ENCODE data around the gene PDE4D.
"Not testable (repeated sequence)": the region's sequence is repeated elsewhere in the genome, so short reads cannot be mapped to it uniquely, and the experiment has no call there.

Gene PDE4D

DNA sequence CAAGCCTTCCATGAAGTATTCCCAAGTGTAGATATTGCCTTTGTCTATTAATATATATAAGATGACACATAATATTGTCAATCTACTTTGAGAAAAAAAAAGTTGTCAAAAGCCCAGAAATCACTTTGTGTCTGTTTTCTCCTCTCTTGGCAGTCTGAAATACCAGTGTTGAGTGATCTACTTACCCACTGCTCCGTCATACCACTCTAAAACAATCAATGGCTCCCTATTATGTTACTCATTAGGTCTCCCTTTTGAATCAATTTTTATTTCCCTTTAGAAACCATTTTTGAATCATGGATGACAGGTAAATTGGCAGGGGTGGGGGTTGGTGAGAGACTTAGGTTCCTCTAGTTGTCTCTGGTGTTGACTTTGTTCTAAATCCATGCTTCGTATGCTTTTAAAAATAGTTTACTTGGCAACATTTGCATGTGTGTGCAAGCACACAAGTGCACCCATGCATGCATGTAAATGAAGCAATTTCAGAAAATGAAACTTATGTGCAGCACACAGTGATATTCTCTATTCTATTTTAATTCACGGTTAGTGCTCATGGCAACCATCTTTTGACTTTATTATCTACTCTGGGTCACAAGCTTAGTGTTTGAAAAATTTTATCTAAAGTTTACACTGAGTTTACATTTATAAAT, 931.8 kb downstream of the PDE4D start:
- DNase-seq (ENCODE audit: low read depth), result no peak
- TF ChIP-seq, protein P1, sequence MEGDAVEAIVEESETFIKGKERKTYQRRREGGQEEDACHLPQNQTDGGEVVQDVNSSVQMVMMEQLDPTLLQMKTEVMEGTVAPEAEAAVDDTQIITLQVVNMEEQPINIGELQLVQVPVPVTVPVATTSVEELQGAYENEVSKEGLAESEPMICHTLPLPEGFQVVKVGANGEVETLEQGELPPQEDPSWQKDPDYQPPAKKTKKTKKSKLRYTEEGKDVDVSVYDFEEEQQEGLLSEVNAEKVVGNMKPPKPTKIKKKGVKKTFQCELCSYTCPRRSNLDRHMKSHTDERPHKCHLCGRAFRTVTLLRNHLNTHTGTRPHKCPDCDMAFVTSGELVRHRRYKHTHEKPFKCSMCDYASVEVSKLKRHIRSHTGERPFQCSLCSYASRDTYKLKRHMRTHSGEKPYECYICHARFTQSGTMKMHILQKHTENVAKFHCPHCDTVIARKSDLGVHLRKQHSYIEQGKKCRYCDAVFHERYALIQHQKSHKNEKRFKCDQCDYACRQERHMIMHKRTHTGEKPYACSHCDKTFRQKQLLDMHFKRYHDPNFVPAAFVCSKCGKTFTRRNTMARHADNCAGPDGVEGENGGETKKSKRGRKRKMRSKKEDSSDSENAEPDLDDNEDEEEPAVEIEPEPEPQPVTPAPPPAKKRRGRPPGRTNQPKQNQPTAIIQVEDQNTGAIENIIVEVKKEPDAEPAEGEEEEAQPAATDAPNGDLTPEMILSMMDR (conservative IDR thresholded peaks at IDR 0.05; ENCODE audit: control insufficient read depth, insufficient read depth, low read depth, low read length), result no peak
- H3K4me3 ChIP-seq (ENCODE audit: control insufficient read depth, low read depth, low read length), result no peak overlapping the region

DNA sequence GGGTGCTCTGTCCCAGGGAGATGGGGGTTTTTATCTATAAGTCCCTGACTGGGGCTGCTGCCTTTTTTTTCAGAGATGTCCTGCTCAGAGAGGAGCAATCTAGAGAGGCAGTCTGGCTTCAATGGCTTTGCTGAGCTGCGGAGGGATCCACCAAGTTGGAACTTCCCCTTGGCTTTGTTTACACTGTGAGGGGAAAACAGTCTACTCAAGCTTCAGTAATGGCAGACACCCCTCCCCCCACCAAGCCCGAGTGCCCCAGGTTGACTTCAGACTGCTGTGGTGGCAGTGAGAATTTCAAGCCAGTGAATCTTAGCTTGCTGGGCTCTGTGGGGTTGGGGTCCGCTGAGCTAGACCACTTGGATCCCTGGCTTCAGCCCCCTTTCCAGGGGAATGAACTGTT, 934.8 kb downstream of the PDE4D start:
- TF ChIP-seq, protein P1 (conservative IDR thresholded peaks at IDR 0.05; ENCODE audit: control insufficient read depth, insufficient read depth, low read depth, low read length), result no peak
- DNase-seq (ENCODE audit: low read depth), result no peak
- no peak overlapping the region for H3K4me3 ChIP-seq (ENCODE audit: control insufficient read depth, low read depth, low read length)

DNA sequence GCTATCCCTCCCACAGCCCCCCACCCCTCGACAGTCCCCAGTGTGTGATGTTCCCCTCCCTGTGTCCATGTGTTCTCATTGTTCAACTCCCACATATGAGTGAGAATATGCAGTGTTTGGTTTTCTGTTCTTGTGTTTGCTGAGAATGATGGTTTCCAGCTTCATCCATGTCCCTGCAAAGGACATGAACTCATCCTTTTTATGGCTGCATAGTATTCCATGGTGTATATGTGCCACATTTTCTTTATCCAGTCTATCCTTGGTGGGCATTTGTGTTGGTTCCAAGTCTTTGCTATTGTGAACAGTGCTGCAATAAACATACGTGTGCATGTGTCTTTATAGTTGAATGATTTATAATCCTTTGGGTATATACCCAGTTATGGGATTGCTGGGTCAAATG, 940.3 kb downstream of the PDE4D start:
- DNase-seq (ENCODE audit: low read depth); H3K4me3 ChIP-seq (ENCODE audit: control insufficient read depth, low read depth, low read length): not testable (repeated sequence)

DNA sequence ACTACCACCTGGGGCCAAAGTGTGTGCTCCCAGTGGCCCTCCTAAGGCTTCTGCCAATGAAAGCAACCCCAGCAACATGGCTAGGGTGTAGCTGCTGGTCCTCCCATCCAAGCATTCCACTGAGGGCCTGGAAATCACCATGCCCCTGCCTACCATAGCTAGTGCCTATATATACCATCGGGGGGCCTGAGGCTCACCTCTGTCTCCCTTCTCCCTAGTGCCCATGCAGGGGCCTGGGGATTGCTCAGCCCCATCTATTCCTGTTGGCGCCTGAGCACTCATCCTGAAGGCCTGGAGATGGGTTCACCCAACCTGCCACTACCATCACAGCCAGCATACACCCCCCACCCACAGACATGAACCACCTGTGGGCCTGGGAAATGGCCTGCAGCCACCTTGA, 943.3 kb downstream of the PDE4D start:
- DNase-seq (ENCODE audit: low read depth), result no peak
- TF ChIP-seq, protein P1 (conservative IDR thresholded peaks at IDR 0.05; ENCODE audit: control insufficient read depth, insufficient read depth, low read depth, low read length), result no peak
- H3K4me3 ChIP-seq (ENCODE audit: control insufficient read depth, low read depth, low read length), result no peak overlapping the region

DNA sequence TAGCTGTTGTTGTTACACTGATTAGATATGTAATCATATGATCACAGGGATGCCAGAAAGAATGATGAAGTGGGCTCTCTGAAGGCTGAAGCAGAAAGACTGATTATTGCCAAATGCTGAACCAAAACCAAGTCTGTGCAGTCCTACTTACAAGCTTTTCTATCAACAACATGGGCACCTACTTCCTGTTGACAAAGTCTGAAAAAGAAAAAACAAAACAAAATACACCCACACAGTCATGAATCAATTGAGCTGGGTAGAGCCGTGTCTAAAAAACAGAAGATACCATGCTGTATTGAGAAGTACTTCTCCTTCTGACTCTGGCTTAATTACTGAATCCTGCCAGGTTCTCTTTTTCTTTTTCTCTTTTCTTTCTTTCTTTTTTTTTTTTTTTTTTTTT, 947.3 kb downstream of the PDE4D start:
- TF ChIP-seq, protein P1 (conservative IDR thresholded peaks at IDR 0.05; ENCODE audit: control insufficient read depth, insufficient read depth, low read depth, low read length), result no peak
- DNase-seq (ENCODE audit: low read depth), result no peak
- no peak overlapping the region for H3K4me3 ChIP-seq (ENCODE audit: control insufficient read depth, low read depth, low read length)

DNA sequence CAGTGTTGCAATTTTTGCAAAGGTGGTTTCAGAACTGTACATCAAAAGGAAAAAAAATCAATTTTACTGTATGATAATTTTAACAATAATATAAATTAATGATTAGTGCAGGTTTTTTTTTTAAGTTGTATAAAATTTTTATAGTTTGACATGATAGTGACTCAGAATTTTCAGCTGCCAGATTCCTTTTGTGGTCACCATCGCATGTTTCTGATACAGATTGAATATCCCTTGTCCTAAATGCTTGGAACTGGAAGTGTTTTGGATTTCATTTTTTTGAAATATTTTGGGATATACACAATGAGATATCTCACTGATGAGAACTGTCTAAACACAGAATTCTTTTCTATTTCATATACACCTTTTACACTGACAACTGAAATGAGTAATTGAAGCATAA, 949.3 kb downstream of the PDE4D start:
- TF ChIP-seq, protein P1 (conservative IDR thresholded peaks at IDR 0.05; ENCODE audit: control insufficient read depth, insufficient read depth, low read depth, low read length), result no peak
- H3K4me3 ChIP-seq (ENCODE audit: control insufficient read depth, low read depth, low read length), result no peak overlapping the region
- DNase-seq (ENCODE audit: low read depth), result peak; percentile 45

DNA sequence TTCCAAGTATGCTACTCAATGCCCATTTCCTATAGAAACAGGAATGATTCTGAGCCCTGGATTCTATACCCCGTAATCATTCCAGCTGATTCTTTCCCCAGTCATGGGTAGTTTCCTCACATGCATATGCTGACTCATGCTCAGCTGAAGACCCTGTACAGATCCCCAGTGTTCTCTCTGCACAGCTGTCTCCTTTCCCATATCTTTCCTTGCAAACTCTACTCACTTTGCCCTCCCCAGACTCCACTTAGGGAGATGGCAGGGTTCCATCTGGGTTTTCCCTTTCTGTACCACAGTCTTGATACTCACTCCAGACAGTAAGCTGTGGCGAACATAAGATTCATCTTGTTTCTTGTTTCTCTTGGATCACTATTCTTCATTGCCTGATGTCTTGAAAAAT, 953.1 kb downstream of the PDE4D start:
- DNase-seq (ENCODE audit: low read depth), result peak; percentile 59
- TF ChIP-seq, protein P1 (conservative IDR thresholded peaks at IDR 0.05; ENCODE audit: control insufficient read depth, insufficient read depth, low read depth, low read length), result no peak
- H3K4me3 ChIP-seq (ENCODE audit: control insufficient read depth, low read depth, low read length), result no peak overlapping the region
